ENCODE data around the gene RGL4.
"Not testable (repeated sequence)": the region's sequence is repeated elsewhere in the genome, so short reads cannot be mapped to it uniquely, and the experiment has no call there.

Gene RGL4, protein sequence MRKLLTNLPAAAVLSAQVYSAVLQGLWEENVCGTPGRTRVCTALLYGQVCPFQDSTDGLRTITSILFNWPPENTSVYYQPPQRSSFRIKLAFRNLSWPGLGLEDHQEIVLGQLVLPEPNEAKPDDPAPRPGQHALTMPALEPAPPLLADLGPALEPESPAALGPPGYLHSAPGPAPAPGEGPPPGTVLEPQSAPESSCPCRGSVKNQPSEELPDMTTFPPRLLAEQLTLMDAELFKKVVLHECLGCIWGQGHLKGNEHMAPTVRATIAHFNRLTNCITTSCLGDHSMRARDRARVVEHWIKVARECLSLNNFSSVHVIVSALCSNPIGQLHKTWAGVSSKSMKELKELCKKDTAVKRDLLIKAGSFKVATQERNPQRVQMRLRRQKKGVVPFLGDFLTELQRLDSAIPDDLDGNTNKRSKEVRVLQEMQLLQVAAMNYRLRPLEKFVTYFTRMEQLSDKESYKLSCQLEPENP
- total RNA-seq: 0 to 2.8 (median 0) reads per million in 17 experiments

DNA sequence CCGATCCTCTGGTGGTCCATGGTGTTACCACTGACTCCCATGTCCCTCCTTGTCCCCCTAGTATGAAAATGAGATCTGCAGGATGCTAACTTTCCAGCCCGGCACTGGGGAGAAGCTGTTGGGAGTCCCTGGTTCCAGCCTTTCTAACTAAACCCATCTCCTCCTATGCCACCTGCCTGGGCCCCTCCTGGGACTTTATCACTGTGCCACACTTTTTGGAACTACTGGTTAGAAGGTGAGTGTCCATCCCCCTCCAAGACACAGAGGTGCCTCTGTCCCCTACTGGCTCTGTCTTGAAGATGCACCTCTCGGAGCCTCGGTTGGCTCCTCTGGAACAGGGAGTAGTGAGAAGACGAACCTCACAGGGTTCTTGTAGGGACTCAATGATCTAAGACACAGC, at the start of gene RGL4:
RGL4 (plus strand) TSS at position 301 of the 400 bp plus-strand sequence. CDS start 1,018 bp downstream, outside the sequence.
- DNase-seq: no peak

DNA sequence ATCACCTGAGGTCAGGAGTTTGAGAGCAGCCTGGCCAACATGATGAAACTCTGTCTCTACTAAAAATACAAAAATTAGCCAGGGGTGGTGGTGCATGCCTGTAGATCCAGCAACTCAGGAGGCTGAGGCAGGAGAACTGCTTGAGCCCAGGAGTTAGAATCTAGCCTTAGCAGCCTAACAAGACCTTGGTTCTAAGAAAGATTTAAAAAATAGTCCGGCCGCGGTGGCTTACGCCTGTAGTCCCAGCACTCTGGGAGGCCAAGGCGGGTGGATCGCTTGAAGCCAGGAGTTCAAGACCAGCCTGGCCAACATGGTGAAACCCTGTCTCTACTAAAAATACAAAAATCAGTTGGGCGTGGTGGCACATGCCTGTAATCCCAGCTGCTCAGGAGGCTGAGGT, 44.3 kb upstream of the RGL4 start:
- not testable (repeated sequence) for DNase-seq

DNA sequence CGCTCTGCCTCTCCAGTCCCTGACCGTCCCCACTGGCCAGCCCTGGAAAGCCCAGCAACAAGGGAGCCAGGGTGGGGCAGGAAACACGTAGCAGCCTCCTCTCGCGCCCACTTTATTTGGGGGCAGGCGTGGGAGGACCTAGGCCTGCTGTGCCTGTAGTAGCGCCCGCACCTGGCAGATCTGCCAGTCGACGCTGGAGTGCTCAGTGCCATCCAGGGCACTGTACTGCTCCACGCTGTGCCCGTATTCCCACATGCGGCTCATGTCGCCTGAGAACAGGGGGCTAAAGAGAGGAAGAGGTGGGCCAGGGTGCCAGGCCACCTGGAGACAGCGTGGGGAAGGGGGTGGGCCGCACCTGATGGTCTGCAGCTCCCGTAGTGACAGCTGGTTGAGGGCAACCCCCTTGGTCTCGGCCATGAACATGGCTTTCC, 41.7 kb upstream of the RGL4 start:
- DNase-seq: no peak

DNA sequence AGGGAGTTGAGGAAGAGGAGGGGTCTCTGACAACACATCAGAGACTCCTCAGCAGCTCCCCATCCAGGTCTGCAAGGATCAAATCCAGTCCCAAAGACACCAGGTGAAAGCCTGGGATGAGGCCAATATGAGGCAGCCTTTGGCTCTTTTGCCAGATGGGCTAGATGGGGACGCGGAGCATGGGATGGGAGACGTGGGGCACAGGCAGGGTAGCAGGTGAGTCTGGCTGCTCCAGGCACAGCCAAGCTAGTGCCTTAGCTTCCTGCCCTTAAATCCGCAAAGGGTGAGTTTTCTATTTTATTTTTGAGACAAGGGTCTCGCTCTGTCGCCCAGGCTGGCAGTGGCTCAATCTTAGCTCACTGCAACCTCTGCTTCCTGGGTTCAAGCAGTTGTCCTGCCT, 39.1 kb upstream of the RGL4 start:
- no peak for DNase-seq

DNA sequence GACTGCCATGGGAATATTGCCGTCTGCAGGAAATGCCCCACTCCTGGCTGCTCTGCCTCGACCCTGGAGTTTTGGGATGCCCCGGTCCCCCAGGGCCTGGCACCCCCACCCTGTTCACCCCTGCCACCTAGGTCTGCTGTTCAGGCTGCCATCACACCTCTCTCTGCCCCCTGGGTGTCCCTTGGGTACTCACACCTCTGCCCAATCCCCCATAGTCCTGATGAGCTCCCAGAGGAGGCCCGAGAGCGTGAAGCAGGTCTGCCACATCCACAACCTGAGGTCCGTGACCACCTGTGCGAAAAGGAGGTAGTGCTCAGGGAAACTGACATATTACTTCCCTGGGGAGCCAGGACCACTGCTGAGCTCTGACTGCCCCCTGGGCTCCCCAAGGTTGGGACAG, 38.5 kb upstream of the RGL4 start:
- no peak for DNase-seq

DNA sequence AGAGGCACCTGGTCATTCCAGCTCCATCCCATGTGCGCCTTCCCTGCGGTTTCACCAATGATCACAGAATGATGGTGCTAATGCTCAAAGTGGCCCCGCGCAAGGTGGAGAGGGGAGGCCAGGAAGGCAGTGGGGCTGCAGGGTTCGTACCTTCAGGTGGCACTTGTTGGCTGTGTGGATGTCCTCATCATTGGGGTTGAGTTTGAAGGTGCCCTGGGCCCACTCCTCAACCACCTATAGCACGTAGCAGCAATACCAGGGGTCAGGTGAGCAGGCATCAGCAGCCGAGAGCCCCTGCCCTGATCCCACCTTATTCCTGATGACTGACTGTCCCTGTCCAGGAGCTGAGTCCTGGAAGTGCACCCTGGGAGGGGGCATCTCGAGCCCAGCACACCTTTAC, 38.1 kb upstream of the RGL4 start:
- DNase-seq: no peak

DNA sequence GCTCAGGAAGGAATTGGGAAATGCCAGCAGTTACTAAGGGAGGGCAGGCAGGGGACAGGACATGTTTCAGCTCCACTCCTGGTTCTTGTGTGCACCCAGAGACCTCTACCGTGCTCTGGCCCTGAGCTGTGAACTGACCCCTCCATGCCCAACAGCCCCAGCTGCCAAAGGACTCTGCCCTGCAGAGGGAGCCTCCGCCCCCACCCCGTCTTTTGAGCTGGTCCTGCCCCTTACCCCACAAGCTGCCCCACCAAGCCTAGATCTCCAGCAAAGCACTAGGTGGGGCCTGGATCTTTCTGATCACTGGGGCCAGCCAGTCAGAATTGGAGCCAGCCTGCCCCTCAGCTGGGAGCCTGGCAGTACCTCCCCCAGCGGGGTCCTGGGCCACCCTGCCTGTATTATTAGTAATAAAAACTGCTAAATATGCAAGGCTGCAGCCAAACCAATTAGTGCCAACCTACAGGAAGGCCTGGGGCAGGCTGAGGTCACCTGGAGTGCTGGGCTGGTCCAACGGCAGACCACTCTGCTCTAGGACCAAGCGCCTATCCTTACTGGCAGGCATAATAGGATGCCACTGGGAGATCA, 34.8 kb upstream of the RGL4 start:
- no peak for DNase-seq

DNA sequence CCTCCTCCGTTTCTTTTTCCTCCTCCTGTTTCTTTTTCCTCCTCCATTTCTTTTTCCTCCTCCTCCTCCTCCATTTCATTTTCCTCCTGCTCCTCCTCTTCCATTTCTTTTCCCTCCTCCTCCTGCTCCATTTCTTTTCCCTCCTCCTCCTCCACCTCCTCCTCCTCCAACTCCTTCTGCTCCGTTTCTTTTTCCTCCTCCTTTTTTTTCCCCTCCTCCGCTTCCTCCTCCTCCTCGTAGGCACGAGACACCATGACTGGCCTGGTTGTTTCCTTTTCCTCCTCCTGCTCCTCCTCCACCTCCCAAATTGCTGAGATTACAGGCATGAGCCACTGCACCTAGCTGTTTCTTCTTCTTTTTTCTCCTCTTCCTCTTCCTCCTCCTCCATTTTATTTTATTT, 33.1 kb upstream of the RGL4 start:
- DNase-seq: peak; percentile 5 to 36 (median 32)

DNA sequence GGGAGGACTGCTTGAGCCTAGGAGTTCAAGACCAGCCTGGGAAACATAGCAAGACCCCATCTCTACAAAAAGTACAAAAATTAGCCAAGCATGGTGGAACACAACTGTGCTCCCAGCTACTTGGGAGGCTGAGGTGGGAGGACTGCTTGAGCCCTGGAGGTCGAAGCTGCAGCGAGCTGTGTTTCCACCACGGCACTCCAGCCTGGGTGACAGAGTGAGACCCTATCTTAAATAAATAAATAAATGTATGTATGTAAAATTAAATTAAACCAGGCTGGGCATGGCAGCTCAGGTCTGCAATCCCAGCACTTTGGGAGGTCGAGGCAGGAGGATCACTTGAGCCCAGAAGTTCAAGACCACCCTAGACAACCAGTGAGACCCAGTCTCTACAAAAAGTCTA, 30.4 kb upstream of the RGL4 start:
- DNase-seq: not testable (repeated sequence)

DNA sequence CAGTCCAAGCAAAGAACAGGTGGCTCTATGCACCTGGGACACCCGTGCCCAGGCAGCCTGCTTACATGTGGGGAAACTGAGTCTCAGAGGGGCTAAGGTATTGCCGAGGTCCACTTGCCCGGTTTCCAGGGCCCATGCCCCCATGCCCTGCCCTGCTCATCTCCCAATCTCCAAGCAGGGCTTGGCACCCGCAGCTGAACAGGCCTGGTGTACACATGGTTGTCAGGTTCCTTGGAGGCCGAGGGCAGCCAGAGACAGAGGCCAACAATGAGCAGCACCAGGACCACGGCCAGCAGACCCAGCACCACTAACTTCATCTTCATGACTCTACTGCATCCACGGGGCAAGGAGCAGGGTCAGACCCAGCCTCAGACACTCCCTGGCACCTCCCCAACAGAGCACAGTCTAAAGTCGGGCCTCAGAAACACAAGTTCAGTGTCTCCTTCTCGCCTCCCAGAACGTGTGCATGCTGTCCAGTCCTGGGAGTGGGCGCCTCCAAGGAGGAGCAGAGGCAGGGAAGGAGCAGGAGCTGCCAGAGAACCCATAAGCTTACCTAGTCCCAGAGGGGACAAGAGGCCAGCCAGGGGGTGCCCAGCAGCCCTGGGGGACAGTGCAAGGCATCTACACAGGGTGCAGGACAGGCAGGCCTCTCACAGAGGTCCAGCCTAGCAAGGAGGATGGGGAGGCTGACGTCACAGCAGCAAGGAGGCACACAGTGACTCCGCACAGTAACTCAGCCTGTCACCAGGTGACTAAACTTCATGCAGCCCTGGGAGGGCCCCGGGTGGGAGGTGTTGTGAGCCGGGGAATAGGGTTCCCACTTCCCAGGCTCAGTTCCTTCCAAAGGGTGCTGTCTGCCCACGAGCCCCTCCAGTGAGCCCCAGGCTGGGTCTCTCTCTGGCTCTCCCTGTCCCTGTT, 20.2 kb upstream of the RGL4 start:
- DNase-seq: no peak

DNA sequence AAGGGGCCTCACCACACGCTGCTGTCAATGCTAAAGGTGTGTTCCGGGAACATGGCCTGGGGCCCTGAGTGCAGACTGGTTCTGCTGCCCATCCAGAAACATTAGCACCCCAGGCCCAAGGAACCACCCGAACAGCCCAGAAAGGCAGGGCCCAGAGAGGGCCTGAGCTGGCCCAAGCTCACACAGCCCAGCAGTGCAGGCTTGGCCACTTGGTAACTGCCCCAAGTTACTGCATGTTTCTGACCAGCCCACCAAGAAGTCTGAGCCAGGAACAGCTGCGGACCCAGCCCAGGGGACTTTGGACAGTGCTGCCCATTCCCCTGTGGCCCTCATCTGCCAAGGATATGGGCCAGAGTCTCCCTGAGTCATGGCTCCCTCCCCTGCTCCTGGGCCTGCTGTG, 19.4 kb upstream of the RGL4 start:
- not testable (repeated sequence) for DNase-seq

DNA sequence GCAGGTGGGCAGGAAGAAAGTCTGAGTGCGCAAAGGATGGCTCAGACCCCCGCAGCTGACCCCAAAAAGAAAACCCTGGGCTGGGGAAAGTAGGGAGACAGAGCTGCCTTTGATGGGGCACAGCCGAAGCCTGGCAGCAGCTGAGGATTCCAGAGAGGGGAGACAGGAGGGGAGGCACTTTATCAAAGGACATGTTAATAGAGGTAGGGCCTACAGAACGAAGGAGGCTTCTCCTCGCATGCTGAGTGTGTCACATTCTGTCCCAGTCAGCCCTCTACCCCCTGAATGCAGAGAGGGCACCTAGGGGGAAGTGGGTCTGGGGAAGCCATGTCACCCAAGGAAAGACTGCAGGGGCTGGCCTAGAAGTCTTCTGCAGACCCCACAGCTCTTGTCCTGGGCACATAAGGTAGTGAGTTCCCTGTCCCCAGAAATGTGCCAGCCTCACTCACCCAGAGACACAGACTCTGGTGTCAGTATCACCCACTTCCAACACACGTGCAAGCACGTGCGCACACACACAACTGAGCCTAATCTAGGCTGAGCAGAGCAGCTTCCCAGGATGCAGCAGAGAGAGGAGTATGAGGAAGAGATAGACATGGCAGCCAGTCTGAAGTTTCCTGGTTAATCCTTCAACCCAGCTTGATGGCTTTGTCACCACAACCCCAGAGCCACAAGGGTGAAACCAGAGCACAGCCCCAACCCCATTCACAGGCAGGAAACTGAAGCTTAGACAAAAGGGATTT, 18.3 kb upstream of the RGL4 start:
- DNase-seq: not testable (repeated sequence)

DNA sequence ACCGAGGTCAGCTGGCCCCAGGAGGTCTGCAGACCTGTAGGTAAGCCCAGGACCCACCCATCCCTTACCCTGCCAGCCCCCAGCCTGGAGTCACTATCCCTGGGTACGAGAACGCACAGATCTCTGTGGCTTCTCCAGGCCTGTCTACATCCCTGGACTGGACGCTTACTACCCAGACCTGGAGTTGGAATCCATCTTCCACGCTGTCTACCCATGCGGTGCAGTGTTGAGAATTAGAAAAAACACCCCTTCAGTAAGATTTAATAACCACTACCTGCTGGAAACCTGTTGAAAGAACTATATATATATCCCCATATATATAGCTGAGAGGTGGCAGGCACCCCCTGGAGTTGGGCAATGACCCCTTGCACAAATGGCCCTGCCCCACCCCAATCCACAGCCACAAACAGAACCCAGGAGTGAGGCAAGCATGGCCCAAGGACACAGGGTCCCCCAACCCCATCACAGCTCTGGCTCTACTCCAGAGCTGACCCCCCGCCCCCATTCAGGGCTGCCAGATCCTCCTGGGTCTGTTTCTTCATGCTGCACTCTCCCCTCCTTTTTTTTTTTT, 17.7 kb upstream of the RGL4 start:
- DNase-seq: no peak

DNA sequence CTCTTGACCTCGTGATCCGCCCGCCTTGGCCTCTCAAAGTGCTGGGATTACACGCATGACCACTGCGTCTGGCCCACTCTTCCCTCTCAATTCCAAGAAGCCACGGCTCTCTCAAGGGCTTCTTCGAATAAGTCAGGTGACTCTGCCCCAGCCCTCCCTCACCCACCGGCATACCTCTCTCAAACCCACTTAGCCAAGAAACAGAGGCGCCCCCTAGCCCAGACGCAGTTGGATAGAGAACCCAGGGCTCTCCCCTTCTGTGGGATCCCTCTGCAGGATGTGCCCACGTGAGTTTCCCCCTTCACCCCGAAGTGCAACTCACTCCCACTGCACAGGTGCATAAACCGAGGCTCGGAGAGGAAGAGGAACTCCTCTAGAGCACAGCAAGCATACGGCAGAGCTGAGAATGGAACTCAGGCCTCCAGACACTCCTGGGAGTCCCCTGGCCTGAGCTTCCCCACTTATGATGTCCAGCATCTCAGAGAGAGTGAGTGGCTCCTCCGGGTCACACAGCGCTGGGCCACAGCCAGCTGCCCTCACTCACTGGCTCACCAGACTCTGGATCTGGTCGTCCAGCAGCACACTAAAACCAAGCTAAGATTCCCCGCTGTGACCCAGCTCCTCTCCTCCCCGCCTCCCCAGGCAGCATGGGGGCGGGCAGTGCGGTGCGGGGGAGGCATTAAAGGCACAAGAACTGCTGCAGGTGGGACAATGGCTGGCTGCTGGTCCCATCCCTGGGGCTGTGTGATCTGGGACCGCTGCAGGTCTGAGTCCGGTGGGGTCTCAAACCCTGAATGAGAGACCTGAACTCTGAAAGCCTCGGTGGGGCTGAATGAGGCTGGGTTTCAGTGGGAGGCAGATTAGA, 16.8 kb upstream of the RGL4 start:
- no peak for DNase-seq

DNA sequence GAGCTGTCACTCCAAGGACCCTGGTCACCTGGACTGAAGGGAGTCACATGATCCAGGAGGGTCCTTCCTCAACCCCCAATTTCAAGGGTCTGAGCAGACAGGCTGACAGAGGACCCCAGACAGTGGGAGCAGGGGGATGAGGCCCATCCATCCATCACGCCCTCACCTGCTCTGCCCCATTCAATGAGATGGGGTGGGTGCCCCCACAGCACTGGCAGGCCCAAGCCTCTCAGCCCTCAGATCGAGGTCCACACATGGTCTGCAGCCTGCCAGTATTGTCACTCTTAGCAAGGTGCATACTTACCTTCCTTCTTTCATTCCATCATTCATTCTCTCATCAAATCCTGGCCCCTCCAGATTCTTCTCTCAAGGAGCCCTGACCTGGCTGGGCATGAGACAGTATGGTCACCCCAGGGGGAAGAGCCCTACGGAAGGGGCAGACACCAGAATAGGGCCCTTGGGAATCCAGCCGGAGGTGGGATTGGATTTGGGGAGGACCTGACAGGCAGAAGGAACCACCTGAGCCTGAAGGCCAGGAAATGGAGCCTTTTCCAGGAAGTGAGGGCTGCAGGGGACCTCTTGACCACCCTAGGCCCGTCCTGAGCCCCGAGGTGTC, 15.8 kb upstream of the RGL4 start:
- DNase-seq: not testable (repeated sequence)

DNA sequence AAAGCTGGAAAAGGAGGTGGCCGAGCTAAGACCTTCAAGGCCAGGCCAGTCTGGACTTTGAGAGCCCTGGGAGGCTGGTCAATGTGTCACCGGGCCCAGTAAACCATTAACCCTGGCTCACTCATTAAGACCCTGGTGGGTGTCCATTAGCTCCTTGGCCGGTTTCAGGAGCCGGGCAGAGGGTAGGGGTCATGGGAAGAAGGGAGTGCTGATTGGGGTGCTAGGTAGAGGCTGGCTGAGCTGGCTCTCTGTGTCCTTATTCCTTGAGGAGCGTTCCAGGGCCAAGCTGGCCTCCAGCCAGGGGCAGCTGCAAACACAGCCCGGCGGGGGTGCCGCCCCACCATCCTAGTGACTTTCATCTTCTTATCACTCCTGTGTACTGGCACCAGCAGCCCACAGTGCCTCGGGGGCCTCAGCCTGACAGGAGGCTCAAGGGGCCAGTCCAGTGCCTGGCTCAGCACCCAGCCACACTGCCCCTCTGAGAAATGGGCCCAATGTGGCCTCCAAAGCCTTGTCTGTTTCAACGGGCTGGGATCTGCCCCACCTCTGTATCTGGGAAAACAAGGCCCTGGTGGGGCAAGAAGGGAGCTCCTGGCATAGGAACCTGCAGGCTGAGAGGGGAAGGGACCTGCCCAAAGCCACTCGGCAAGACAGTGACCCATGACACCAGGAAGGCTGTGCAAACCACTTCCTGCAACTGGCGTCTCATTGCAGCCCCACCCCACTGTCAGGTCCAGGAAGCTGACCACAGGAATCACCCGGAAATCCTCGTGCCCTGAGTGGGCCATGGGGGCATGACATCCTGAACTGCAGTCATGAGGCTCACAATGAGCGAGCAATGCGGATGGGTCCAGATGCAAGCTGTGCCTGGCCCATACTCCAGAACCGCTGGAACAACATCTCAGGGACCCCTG, 15.1 kb upstream of the RGL4 start:
- peak; percentile 50 to 70 (median 60) for DNase-seq

DNA sequence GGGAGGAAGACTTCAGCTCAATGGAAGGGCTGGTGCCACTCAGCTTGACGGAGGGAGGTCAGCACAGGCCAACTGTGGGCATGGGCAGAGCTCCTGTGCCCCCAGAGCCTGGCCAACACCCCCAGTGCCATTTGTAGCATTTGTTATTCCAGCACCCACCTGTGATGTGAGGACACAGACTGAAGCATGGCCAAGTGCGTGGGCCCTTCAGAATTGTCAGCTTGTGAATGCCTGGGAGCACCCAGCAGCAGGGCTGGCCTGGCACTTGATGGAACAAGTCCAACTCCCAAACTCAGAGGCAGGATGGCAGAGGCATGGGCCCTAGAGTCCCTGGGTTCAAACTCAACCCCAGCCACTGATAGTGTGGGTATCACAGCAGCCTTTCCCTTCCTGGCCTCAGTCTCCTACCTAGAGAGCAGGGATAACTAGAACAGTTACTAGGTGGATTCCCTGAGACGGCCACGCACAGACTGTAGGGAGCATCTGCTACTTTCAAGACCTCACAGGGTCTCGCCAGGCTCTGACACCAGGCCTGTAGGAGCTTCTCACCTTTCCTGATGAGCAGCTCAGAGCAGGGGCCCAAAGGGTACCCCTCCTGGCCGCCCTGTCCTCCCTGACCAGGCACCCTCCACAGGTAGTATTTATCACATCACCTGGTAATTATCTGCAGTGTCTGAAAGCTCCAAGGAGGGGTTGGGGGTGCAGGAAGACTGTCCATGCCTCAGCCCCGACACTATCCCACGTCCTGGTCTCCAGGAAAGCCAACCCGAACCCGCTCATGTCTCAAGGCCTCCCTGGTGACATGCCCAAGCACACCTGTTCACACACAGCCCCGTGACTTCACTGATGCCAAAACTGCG, 13.7 kb upstream of the RGL4 start:
- not testable (repeated sequence) for DNase-seq

DNA sequence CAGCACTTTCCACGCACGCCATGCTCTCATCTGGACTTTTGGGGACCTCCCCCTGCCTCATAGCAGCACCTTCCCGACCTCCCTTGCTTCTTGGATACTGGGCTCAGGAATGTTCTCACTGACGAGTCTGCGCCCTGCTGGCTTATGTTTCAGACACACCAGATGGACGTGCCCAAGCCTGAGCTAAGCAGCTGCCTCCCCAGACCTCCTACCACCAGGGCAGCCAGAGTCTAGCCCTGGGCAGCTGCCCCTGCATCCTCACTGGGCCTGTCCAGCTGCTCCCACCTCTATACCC, 13.2 kb upstream of the RGL4 start:
- no peak for DNase-seq
